K562 (cell line): ENCODE results near the gene SLC5A2. TPM values are rescaled to one million over a fixed set of nuclear protein-coding genes. Genes with fewer than 3 reads are reported as not detected.

Experiments used
- CBX1 ChIP-seq: sonication (generic); IDR thresholded peaks from 2 replicates; pipeline ENCODE4 v1.6.1; 2016; ENCODE audit warnings: antibody characterized with exemption, low read depth, mild to moderate bottlenecking
- HCFC1 ChIP-seq: IDR thresholded peaks from 2 replicates; pipeline ENCODE4 v1.6.1; 2012; ENCODE audit warnings: low read depth, low read length, improper control_type of control experiment
- HNRNPK ChIP-seq: fragments of 200-400 bp; formaldehyde crosslinking; IDR thresholded peaks from one replicate; pipeline ENCODE4 v1.6.1; 2018; ENCODE audit warnings: mild to moderate bottlenecking, low read depth, low read length; ENCODE audit not compliant: poor library complexity, severe bottlenecking
- MYC ChIP-seq, 2 experiments: fragments of 250-450 bp in 1 of 2; sonication (Bioruptor Pico) in 1 of 2; IDR thresholded peaks; 2 replicates each; pipeline versions ENCODE4 v1.5.1 to v1.6.1; 2012 to 2021; ENCODE audit warnings: low read depth in 2 of 2, borderline replicate concordance in 1 of 2, improper control_type of control experiment in 1 of 2, low read length in 1 of 2, mild to moderate bottlenecking in 1 of 2, moderate library complexity in 1 of 2
- NFIC ChIP-seq: fragments of 450-650 bp; IDR thresholded peaks from 2 replicates; pipeline ENCODE4 v1.6.1; 2017; ENCODE audit warnings: mild to moderate bottlenecking, inconsistent platforms
- NONO ChIP-seq, 2 experiments: fragments of 200-400 bp in 1 of 2; fragments of 450-650 bp in 1 of 2; formaldehyde crosslinking in 1 of 2; IDR thresholded peaks; 2 replicates each; pipeline ENCODE4 v1.6.1; 2017; ENCODE audit warnings: low read depth in 2 of 2, mild to moderate bottlenecking in 2 of 2, moderate library complexity in 2 of 2, low read length in 1 of 2
- NR2F6 ChIP-seq: fragments of 450-650 bp; formaldehyde crosslinking; IDR thresholded peaks from 2 replicates; pipeline ENCODE4 v1.4.0; 2020; ENCODE audit warnings: mild to moderate bottlenecking
- POLR2AphosphoS5 ChIP-seq: IDR thresholded peaks from 2 replicates; pipeline ENCODE4 v1.6.1; 2011; ENCODE audit warnings: mild to moderate bottlenecking, low read depth, low read length, moderate library complexity; ENCODE audit not compliant: control insufficient read depth, insufficient read depth
- STAT5A ChIP-seq: IDR thresholded peaks from 2 replicates; pipeline ENCODE4 v1.6.1; 2012; ENCODE audit warnings: low read length, inconsistent platforms, borderline replicate concordance
- XRCC5 ChIP-seq: fragments of 200-400 bp; formaldehyde crosslinking; IDR thresholded peaks from 2 replicates; pipeline ENCODE4 v1.6.1; 2017; ENCODE audit warnings: low read depth, mild to moderate bottlenecking, low read length
- ZBTB26 ChIP-seq: fragments of 450-650 bp; formaldehyde crosslinking; IDR thresholded peaks from 2 replicates; pipeline ENCODE4 v1.4.0; 2022; ENCODE audit warnings: missing genetic modification characterization
- ZKSCAN8 ChIP-seq: fragments of 200-800 bp; sonication (Bioruptor generic); IDR thresholded peaks from 2 replicates; pipeline ENCODE4 v1.6.1; 2016; ENCODE audit warnings: missing genetic modification characterization, missing compliant biosample characterization
- ZNF436 ChIP-seq: fragments of 250-450, 450-650 bp; sonication (Bioruptor Pico); formaldehyde crosslinking; IDR thresholded peaks from 2 replicates; pipeline ENCODE4 v1.7.0; 2020; ENCODE audit warnings: mild to moderate bottlenecking
- ZNF561 ChIP-seq: fragments of 450-650 bp; formaldehyde crosslinking; conservative IDR thresholded peaks from 2 replicates; pipeline ENCODE4 v1.4.0; 2020; ENCODE audit warnings: mild to moderate bottlenecking, moderate library complexity
- ZNF778 ChIP-seq: fragments of 450-650 bp; formaldehyde crosslinking; IDR thresholded peaks from 2 replicates; pipeline ENCODE4 v1.4.0; 2020; ENCODE audit warnings: mild to moderate bottlenecking, moderate library complexity
- polyA plus RNA-seq, 8 experiments: library from polyadenylated mRNA; depleted of rRNA in 4 of 8; stranded (reverse) in 5 of 8; unstranded in 3 of 8; fragments of >200 nt; fragmentation: Nextera tagmentation in 2 of 8; fragmentation: Illumina TruSeq in 1 of 8; extraction: Ambion mirVana in 2 of 8; extraction: Trizol in 1 of 8; gene quantifications; 2 replicates each; pipeline versions ENCODE4 v1.2.1 to v1.2.3, GENCODE V29; 2011 to 2014; ENCODE audit warnings: inconsistent platforms in 1 of 8, missing spikeins in 1 of 8
- total RNA-seq, 7 experiments: library from RNA; depleted of rRNA in 6 of 7; stranded (reverse); fragments of >200 nt in 6 of 7; fragmentation: Illumina TruSeq in 2 of 7; extraction: Trizol in 2 of 7; gene quantifications; 2 replicates each; pipeline versions ENCODE4 v1.2.1 to v1.2.3, GENCODE V29; 2011 to 2021; ENCODE audit warnings: low replicate concordance in 1 of 7
- TF ChIP-seq, protein P1 (sequence below): fragments of 250-450 bp; sonication (Bioruptor Pico); IDR thresholded peaks from 2 replicates; pipeline ENCODE4 v1.5.0; 2021; ENCODE audit warnings: mild to moderate bottlenecking, moderate library complexity
- TF ChIP-seq, protein P2 (sequence below): sonication (generic); formaldehyde crosslinking; IDR thresholded peaks from 2 replicates; pipeline ENCODE4 v1.8.1; 2023; ENCODE audit warnings: mild to moderate bottlenecking, missing genetic modification reagents
- TF ChIP-seq, protein P3 (sequence below): fragments of 250-450 bp; sonication (Bioruptor Pico); IDR thresholded peaks from 2 replicates; pipeline ENCODE4 v1.9.0; 2021; ENCODE audit warnings: mild to moderate bottlenecking, inconsistent platforms

The SLC5A2 gene
- total and polyA plus RNA-seq, 9 of the 15 experiments (the other 6 are each of a cell fraction or from before 2014, with no cell fraction given): 0.07 to 2.7 (median 2.2) TPM; not detected in 6

GRCh38 chr16:31453255-31454204, 29.4 kb upstream of the SLC5A2 start (continued):
- TF ChIP-seq, protein P1, sequence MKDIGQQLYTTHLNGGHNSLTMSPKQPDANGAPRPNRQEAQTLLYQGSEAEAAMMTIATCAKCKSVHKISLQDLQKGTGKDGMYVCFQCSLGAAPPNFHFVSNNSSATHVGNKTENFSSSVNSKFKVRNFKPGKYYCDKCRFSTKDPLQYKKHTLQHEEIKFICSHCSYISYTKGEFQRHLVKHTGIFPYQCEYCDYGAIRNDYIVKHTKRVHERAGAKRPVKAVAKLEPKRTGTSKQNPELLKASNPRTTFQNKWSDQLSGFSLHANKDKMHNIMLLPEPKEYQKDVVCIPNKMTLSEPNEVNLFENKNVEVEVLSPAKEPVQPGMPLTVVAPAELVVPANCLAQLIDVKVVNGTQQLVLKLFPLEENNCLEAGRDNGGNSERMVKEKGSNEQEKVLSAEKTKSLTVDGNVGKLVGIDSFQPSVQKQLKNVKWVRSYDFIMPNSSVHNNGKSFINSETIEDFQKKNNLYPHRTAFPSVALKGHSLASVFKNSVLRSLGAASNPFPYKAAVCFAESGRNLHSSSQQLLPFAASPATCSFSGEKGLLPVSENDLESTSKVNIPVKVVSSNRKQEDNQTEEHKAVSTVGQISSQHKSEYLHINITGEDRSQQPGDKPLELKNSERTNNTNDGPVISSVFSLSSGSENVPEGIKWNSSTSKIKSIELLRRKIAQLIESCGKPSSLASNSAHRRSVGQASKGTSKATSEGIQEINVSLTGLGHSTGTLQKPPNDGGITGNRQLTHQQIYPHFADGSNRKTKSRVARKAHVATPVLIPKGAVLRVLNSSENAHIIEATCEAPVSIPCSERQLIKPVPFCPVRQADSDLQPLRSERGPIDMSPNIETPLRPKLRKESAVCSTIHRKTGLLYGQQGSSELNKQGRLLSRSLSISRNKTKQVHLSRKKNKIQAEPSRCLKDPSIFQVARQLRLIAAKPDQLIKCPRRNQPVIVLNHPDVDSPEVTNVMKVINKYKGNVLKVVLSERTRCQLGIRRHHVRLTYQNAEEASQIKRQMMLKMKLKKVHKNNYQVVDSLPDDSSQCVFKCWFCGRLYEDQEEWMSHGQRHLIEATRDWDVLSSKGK: no peak
- TF ChIP-seq HNRNPK: no peak
- no peak for TF ChIP-seq STAT5A
- no peak for TF ChIP-seq ZNF561 (CRISPR knock-in tag)
- no peak for TF ChIP-seq CBX1
- no peak for TF ChIP-seq ZNF778 (CRISPR knock-in tag)
- TF ChIP-seq MYC (IDR thresholded peaks at IDR 0.05; ENCODE audit: low read depth, low read length): no peak
- no peak for TF ChIP-seq MYC (CRISPR knock-in tag; IDR thresholded peaks at IDR 0.05; ENCODE audit: borderline replicate concordance, low read depth)
- TF ChIP-seq, protein P2, sequence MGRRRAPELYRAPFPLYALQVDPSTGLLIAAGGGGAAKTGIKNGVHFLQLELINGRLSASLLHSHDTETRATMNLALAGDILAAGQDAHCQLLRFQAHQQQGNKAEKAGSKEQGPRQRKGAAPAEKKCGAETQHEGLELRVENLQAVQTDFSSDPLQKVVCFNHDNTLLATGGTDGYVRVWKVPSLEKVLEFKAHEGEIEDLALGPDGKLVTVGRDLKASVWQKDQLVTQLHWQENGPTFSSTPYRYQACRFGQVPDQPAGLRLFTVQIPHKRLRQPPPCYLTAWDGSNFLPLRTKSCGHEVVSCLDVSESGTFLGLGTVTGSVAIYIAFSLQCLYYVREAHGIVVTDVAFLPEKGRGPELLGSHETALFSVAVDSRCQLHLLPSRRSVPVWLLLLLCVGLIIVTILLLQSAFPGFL (CRISPR knock-in tag): no peak
- TF ChIP-seq, protein P3, sequence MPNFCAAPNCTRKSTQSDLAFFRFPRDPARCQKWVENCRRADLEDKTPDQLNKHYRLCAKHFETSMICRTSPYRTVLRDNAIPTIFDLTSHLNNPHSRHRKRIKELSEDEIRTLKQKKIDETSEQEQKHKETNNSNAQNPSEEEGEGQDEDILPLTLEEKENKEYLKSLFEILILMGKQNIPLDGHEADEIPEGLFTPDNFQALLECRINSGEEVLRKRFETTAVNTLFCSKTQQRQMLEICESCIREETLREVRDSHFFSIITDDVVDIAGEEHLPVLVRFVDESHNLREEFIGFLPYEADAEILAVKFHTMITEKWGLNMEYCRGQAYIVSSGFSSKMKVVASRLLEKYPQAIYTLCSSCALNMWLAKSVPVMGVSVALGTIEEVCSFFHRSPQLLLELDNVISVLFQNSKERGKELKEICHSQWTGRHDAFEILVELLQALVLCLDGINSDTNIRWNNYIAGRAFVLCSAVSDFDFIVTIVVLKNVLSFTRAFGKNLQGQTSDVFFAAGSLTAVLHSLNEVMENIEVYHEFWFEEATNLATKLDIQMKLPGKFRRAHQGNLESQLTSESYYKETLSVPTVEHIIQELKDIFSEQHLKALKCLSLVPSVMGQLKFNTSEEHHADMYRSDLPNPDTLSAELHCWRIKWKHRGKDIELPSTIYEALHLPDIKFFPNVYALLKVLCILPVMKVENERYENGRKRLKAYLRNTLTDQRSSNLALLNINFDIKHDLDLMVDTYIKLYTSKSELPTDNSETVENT (CRISPR knock-in tag): no peak
- TF ChIP-seq NR2F6 (CRISPR knock-in tag): no peak
- TF ChIP-seq POLR2AphosphoS5: no peak
- no peak for TF ChIP-seq ZKSCAN8
- no peak for TF ChIP-seq ZNF436 (CRISPR knock-in tag)
- no peak for TF ChIP-seq XRCC5
- no peak for TF ChIP-seq NONO (IDR thresholded peaks at IDR 0.05; ENCODE audit: low read depth in 2 of 2, low read length in 1 of 2)
- peak; percentile 40 for TF ChIP-seq NFIC
- 0 out of 2 replicates have a peak, but pooled peaks have one; percentile 58 for TF ChIP-seq ZBTB26 (CRISPR knock-in tag)
- no peak for TF ChIP-seq HCFC1
